HFF-Myc (cell line): ENCODE data around the gene ARHGAP19.

Experiments used
- DNase-seq: peaks from one replicate; pipeline ENCODE4 v3.0.0-alpha.2; 2011; ENCODE audit warnings: low read depth; ENCODE audit errors: extremely low read depth
- H3K4me3 ChIP-seq: replicated peaks from 2 replicates; pipeline ENCODE4 v1.5.1; 2011; ENCODE audit warnings: low read depth, mild to moderate bottlenecking, control low read depth, low read length
- TF ChIP-seq, protein P1 (sequence below): IDR thresholded peaks from 2 replicates; pipeline ENCODE4 v1.5.1; 2012; ENCODE audit warnings: mild to moderate bottlenecking, low read depth, low read length, control low read depth; ENCODE audit errors: missing control alignments

Gene ARHGAP19

DNA sequence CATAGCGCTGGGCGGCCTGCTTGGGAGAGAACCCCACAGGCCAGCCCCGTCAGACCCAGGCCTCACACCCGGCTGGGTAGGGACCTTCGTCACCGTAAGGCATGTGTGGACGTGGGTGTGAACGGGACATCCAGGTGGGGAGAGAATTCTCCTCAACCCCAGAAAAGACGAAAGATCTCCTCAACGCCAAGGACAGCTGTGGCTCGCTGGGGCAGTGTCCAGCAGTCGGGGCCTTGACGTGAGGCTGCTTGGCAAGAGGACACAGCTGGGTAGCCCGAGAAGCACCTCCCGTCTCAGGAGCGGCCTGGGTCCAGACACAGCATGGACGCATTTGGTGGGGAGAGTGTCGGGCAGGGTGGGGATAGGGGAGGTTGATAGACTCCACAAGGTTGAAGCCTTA, 105.5 kb downstream of the ARHGAP19 start:
- DNase-seq: no peak
- no peak overlapping the region for H3K4me3 ChIP-seq
- TF ChIP-seq, protein P1, sequence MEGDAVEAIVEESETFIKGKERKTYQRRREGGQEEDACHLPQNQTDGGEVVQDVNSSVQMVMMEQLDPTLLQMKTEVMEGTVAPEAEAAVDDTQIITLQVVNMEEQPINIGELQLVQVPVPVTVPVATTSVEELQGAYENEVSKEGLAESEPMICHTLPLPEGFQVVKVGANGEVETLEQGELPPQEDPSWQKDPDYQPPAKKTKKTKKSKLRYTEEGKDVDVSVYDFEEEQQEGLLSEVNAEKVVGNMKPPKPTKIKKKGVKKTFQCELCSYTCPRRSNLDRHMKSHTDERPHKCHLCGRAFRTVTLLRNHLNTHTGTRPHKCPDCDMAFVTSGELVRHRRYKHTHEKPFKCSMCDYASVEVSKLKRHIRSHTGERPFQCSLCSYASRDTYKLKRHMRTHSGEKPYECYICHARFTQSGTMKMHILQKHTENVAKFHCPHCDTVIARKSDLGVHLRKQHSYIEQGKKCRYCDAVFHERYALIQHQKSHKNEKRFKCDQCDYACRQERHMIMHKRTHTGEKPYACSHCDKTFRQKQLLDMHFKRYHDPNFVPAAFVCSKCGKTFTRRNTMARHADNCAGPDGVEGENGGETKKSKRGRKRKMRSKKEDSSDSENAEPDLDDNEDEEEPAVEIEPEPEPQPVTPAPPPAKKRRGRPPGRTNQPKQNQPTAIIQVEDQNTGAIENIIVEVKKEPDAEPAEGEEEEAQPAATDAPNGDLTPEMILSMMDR: no peak

DNA sequence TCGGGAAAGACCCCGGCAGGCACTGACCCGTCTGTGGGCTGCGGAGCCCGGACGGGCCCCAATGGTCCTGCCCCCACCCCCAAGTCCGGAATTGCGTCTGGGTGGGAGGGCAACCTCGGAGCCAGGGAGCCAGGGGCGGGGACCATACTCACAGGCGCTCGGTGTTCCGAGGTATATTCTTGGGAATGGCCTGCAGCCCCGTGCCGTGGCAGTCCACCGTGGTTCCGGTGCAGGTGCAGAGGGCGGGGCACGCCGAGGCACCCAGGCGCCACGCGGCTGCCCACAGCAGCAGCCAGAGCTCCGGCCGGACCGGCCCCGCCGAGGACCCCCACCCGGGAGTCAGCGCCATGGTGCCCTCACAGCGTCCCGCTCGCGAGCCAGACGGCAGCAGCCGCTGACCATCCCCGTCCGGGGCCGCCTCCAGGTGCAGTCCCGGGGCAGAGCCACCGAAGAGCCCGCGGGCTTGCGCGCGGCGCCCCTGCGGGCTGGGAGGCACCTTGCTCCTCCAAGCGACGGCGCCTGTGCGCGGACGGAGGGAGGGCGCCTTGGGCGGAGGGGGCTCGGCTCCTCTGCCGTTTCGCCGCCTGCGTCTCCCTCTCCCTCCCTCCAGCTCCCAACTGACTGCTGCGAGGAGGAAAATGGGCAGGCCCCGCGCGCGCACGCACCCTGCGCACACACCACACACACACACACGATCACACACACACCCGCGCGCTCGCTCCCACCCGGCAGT, 106.9 kb downstream of the ARHGAP19 start, which contains the start of gene SLIT1:
SLIT1 (minus strand) TSS at position 634 of the 733 bp plus-strand sequence; CDS start at position 349, 285 bp downstream.
- H3K4me3 ChIP-seq: no peak within 1 kb of the TSS
- TF ChIP-seq, protein P1: no peak
- DNase-seq: no peak

DNA sequence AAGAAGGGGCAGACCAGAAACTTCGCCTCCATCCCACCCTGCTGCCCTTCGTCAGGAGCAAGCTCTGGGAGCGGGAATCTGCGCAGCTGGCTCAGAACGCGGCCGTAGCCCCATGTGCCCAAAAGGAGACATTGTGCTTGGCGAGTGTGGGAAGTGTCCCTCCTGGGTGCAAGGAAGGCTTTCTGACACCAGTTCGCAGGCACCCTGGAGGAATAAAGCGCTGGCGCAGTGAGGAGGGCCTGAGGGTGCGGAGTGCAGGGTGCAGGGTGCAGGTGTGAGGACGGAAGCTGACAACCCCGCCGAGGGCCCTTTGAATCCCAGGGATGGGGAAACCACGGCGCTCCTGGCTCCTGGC, 107.5 kb downstream of the ARHGAP19 start:
- H3K4me3 ChIP-seq: no peak overlapping the region
- TF ChIP-seq, protein P1: no peak
- no peak for DNase-seq

DNA sequence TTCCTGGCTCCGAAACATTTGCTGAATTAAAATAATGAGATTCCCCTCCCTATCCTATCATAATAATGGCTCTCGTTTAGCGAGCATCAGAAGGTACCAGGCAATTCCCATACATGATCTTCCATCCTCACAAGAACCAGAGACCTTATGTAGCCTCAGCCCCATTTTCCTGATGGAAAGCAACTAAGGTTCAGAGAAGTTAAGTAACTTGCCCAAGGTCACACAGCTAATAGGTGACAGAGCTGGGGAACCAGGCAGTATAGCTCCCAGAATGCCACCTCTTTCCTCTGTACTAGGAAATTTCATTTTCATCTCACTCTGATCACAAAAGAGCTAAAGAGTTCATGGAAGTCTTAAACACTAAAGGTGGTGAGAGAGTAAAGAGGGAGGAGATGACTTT, 109.1 kb downstream of the ARHGAP19 start:
- no peak overlapping the region for H3K4me3 ChIP-seq
- TF ChIP-seq, protein P1: no peak
- no peak for DNase-seq

DNA sequence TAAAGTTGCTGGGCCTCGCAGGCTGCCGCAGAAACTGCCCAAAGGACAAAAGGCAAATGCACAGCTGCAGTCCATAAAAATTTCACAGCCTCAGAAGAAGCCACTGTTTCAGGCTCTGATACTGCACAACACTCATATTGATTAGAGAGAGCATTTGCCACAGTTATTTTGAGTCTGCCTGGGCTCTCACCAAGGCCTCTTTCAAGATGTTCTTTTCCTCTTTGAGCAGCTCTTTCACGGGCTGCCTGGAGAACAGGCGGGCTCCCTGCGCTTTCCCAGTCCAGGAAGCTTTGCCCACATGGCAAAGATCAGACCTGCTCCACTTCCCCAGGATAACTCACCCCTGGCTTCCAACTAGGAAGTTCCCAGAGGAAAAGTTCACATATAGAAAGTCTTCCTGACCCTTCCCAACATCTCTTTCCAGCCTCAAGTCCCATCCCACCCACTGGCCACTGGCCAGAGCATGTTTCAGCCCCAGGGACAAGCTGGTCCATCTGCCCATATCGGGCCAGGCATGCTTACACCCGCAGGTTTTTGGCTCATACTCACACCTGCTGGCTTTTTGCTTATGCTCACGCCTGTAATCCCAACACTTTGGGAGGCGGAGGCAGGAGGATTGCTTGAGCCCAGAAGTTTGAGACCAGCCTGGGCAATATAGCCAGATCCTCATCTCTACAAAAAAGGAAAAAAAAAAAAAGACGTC, 110.0 kb downstream of the ARHGAP19 start:
- no peak overlapping the region for H3K4me3 ChIP-seq
- no peak for DNase-seq
- TF ChIP-seq, protein P1: no peak

DNA sequence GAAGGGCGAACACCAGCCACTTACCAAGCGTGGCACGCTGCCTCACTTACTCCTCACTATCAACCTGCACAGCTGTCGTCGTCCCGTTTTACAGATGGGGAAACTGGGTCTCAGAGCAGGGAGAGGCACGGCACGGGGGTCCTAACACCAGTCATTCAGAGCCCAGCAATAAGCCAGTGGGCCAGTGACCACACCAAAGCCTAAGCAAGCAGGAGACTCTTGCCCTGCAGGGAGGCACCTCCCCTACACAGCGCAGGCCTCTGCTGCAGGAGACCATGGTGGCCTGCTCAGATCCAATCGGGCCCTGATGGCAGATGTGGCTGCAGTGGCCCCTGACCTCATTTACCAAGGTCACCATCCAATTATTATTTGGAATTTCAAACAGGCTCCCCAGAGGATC, 111.5 kb downstream of the ARHGAP19 start:
- no peak overlapping the region for H3K4me3 ChIP-seq
- DNase-seq: no peak
- TF ChIP-seq, protein P1: no peak

DNA sequence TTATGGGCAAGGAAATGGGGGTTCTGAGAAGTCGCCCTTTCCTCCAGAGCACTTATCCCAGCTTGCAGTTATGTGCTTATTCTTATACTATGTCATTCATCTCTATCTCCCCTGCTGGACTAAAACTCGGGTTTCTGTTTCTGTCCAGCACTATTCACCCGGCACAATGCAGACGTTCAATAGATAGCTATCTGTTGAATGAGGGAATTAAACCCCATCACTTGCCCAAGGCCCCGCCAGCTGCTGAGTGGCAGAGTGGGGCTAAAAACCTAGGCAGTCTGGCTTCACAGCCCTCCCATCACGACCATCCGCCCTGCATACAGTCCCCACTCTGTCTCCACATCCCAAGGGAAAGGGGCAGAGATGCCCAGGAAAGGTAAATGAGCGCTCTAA, 112.1 kb downstream of the ARHGAP19 start:
- H3K4me3 ChIP-seq: no peak overlapping the region
- TF ChIP-seq, protein P1: no peak
- no peak for DNase-seq
